ENCODE measurements around the gene ANKRD18A. TPM values are rescaled to one million over a fixed set of nuclear protein-coding genes. Genes with fewer than 3 reads are reported as not detected.
A peak's percentile ranks its signal among the peaks of the same experiment; 100 is the strongest.
"Not testable (repeated sequence)": the region's sequence is repeated elsewhere in the genome, so short reads cannot be mapped to it uniquely, and the experiment has no call there.

Gene ANKRD18A
- total RNA-seq, 1 donor from 2014 or later = under 0.01 TPM

GRCh38 chr9:38629511-38629910, 9.1 kb upstream of the ANKRD18A start:
- Histone ChIP-seq H3K9ac (ENCODE audit: low read depth in 1 of 3, low read length in 3 of 3) (no peak overlapping the region), H3K4me1 (ENCODE audit: control insufficient read depth in 3 of 3, insufficient read depth in 3 of 3, low read length in 3 of 3) (no peaks in the 10 kb centered on the region), H3K4me3 (ENCODE audit: low read length in 3 of 3) (no peak overlapping the region), H3K27ac (ENCODE audit: low read depth, low read length) (no peak overlapping the region), H3K9me3 (ENCODE audit: control insufficient read depth in 3 of 3, low read length in 3 of 3) (peaks cover 0 to 8% (median 0%) of the 10 kb centered on the region in 3 donors), H3K27me3 (ENCODE audit: control insufficient read depth in 3 of 3, insufficient read depth in 3 of 3, low read length in 3 of 3) (peaks cover 0 to 6% (median 3%) of the 10 kb centered on the region in 3 donors), H3K36me3 (ENCODE audit: control insufficient read depth in 3 of 3, insufficient read depth in 3 of 3, low read length in 3 of 3) (no peaks in the 10 kb centered on the region)

DNA sequence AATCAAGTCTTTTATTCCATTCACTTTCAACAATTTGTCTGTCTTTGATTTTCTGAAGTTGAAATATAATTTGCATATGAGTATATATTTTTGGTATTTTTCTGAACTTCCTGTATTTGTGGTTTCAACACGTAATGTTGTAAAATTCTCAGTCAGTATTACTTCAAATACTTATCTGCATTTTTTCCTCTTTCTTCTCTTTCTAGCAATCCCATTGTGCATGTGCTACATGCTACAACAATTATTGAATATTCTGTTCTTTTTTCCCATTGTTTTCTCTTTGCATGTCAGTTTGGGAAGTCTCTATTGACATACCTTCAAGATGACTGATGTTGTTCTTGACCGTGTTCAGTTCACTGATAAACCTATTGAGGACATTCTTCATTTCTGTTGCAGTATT, 5.6 kb upstream of the ANKRD18A start:
- no peaks in the 10 kb centered on the region for H3K36me3 ChIP-seq (ENCODE audit: control insufficient read depth in 3 of 3, insufficient read depth in 3 of 3, low read length in 3 of 3)
- H3K27ac ChIP-seq (ENCODE audit: low read depth, low read length) = no peak overlapping the region
- H3K9ac ChIP-seq (ENCODE audit: low read depth in 1 of 3, low read length in 3 of 3) = no peak overlapping the region
- peaks cover 0 to 16% (median 2%) of the 10 kb centered on the region in 3 donors for H3K9me3 ChIP-seq (ENCODE audit: control insufficient read depth in 3 of 3, low read length in 3 of 3)
- H3K4me3 ChIP-seq (ENCODE audit: low read length in 3 of 3) = no peak overlapping the region
- H3K4me1 ChIP-seq (ENCODE audit: control insufficient read depth in 3 of 3, insufficient read depth in 3 of 3, low read length in 3 of 3) = peaks cover 0 to 7% (median under 1%) of the 10 kb centered on the region in 3 donors
- peaks cover 13 to 23% (median 22%) of the 10 kb centered on the region in 3 donors for H3K27me3 ChIP-seq (ENCODE audit: control insufficient read depth in 3 of 3, insufficient read depth in 3 of 3, low read length in 3 of 3)

DNA sequence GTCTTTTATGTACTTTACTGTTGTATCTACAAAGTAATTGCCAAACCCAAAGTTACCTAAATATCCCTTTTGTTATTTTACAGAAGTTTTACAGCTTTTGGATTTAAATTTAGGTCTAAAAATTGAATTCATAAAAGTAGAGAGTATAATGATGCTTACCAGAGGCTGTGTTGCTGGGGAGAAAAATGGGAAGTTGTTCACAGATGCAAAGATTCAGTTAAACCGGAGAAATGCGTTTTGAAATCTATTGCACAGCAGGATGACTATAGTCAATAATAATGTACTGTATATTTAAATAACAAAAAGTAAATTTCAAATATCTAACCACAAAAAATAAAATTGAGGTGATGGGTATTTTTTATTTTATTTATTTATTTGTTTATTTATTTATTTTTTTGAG, 2.6 kb upstream of the ANKRD18A start:
- Histone ChIP-seq H3K4me1 (ENCODE audit: control insufficient read depth in 3 of 3, insufficient read depth in 3 of 3, low read length in 3 of 3) (peaks cover 0 to 11% (median 8%) of the 10 kb centered on the region in 3 donors), H3K4me3 (ENCODE audit: low read length in 3 of 3) (no peak overlapping the region), H3K9ac (ENCODE audit: low read depth in 1 of 3, low read length in 3 of 3) (no peak overlapping the region), H3K36me3 (ENCODE audit: control insufficient read depth in 3 of 3, insufficient read depth in 3 of 3, low read length in 3 of 3) (no peaks in the 10 kb centered on the region), H3K27me3 (ENCODE audit: control insufficient read depth in 3 of 3, insufficient read depth in 3 of 3, low read length in 3 of 3) (peaks cover 19 to 41% (median 41%) of the 10 kb centered on the region in 3 donors), H3K9me3 (ENCODE audit: control insufficient read depth in 3 of 3, low read length in 3 of 3) (peaks cover 0 to 16% (median 2%) of the 10 kb centered on the region in 3 donors), H3K27ac (ENCODE audit: low read depth, low read length) (no peak overlapping the region)

GRCh38 chr9:38622288-38622674, 1.9 kb upstream of the ANKRD18A start:
- peak overlapping the region in 1 of 3 donors; percentile 14 for H3K4me3 ChIP-seq (ENCODE audit: low read length in 3 of 3)
- H3K36me3 ChIP-seq (ENCODE audit: control insufficient read depth in 3 of 3, insufficient read depth in 3 of 3, low read length in 3 of 3) = no peaks in the 10 kb centered on the region
- H3K27ac ChIP-seq (ENCODE audit: low read depth, low read length) = no peak overlapping the region
- peaks cover 0 to 16% (median 2%) of the 10 kb centered on the region in 3 donors for H3K9me3 ChIP-seq (ENCODE audit: control insufficient read depth in 3 of 3, low read length in 3 of 3)
- H3K9ac ChIP-seq (ENCODE audit: low read depth in 1 of 3, low read length in 3 of 3) = no peak overlapping the region
- peaks cover 0 to 11% (median 8%) of the 10 kb centered on the region in 3 donors for H3K4me1 ChIP-seq (ENCODE audit: control insufficient read depth in 3 of 3, insufficient read depth in 3 of 3, low read length in 3 of 3)
- peaks cover 19 to 41% (median 41%) of the 10 kb centered on the region in 3 donors for H3K27me3 ChIP-seq (ENCODE audit: control insufficient read depth in 3 of 3, insufficient read depth in 3 of 3, low read length in 3 of 3)

DNA sequence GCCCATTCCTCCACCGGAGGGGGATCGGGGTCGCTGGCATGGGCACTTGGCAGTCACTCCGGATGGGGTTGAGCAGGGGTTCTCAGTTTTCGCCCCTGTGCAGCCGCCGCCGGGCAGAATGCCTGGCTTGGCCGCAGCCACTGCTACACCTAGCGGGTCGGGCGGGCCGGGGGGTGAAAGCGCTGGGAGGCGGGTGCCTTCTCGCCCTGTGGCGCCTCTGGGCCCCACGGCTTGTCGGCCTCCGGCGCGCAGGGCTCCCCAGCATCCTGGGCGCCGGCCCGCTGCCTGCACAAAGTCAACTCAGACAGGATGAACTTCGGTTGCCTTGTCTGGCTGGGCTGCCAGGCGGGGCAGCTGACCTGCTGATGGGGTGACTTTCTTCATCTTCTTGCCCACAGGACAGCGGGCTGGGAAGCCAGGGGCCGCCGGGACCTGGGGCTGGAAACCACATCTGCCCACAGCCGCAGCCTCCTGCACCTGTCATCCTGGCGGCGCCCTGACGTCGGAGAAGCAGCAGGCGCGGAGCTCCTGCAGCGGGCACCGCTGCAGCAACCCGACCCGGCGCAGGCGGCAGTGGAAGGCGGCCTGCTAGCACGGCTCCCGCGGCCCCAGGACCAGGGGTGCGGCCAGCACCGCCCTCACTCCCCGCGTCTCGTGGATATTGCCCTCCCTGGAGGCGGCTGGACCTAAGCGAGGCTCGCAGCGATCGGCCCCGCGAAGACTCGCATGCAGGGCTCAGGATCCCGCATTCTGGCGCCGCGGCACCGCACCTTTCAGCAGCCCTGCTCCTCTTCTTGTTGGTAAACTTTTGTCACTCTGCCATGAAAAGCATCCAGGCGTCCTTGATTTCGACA, 1.3 kb upstream of the ANKRD18A start:
- Histone ChIP-seq H3K9ac (ENCODE audit: low read depth in 1 of 3, low read length in 3 of 3) (no peak overlapping the region), H3K27me3 (ENCODE audit: control insufficient read depth in 3 of 3, insufficient read depth in 3 of 3, low read length in 3 of 3) (peaks cover 19 to 41% (median 41%) of the 10 kb centered on the region in 3 donors), H3K9me3 (ENCODE audit: control insufficient read depth in 3 of 3, low read length in 3 of 3) (peaks cover 0 to 16% (median 2%) of the 10 kb centered on the region in 3 donors), H3K27ac (ENCODE audit: low read depth, low read length) (no peak overlapping the region), H3K36me3 (ENCODE audit: control insufficient read depth in 3 of 3, insufficient read depth in 3 of 3, low read length in 3 of 3) (no peaks in the 10 kb centered on the region), H3K4me1 (ENCODE audit: control insufficient read depth in 3 of 3, insufficient read depth in 3 of 3, low read length in 3 of 3) (peaks cover 0 to 11% (median 8%) of the 10 kb centered on the region in 3 donors), H3K4me3 (ENCODE audit: low read length in 3 of 3) (peak overlapping the region in 1 of 3 donors; percentile 14)

GRCh38 chr9:38619556-38620447, 594 bp downstream of the ANKRD18A start:
- Histone ChIP-seq H3K27ac (ENCODE audit: low read depth, low read length) (no peak overlapping the region), H3K4me1 (ENCODE audit: control insufficient read depth in 3 of 3, insufficient read depth in 3 of 3, low read length in 3 of 3) (peaks cover 0 to 11% (median 8%) of the 10 kb centered on the region in 3 donors), H3K36me3 (ENCODE audit: control insufficient read depth in 3 of 3, insufficient read depth in 3 of 3, low read length in 3 of 3) (no peaks in the 10 kb centered on the region), H3K9ac (ENCODE audit: low read depth in 1 of 3, low read length in 3 of 3) (no peak overlapping the region), H3K9me3 (ENCODE audit: control insufficient read depth in 3 of 3, low read length in 3 of 3) (peaks cover 0 to 11% (median 2%) of the 10 kb centered on the region in 3 donors), H3K27me3 (ENCODE audit: control insufficient read depth in 3 of 3, insufficient read depth in 3 of 3, low read length in 3 of 3) (peaks cover 19 to 41% (median 37%) of the 10 kb centered on the region in 3 donors), H3K4me3 (ENCODE audit: low read length in 3 of 3) (no peak overlapping the region)

DNA sequence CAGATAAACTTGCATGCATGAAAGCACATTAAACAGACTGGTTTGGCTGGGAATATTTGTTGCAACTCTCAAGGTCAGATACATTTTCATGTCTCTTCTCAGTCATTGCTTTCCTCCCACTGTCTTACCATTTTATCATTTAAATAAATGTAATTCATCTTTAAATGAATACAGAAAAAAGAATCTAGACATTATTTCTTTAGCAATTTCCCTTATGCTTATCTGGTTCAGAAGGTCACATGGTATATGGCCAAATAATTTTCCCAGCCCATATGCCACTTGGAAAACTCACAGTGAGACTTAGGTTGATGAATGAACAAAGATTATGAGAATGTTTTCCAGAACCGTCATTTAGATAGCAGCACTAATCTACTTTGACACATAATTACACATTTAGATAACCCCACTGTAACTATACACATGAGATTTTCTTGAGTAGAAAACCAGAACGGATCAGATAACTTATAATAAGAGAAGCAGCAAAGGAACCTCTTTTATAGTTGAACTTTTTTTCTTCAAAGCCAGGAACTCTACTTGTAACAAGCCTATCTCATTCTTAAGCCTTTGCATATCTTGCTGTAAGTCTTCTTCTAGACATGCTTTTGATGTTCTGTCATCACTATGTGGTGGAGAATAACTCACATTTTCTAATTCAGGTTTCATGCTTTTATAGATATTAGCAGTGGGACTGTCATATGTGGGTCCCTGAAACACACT, 22.2 kb downstream of the ANKRD18A start:
- not testable (repeated sequence) for H3K9ac ChIP-seq (ENCODE audit: low read depth in 1 of 3, low read length in 3 of 3); H3K4me1 ChIP-seq (ENCODE audit: control insufficient read depth in 3 of 3, insufficient read depth in 3 of 3, low read length in 3 of 3); H3K36me3 ChIP-seq (ENCODE audit: control insufficient read depth in 3 of 3, insufficient read depth in 3 of 3, low read length in 3 of 3)

GRCh38 chr9:38595117-38595516, 25.3 kb downstream of the ANKRD18A start:
- not testable (repeated sequence) for H3K27me3 ChIP-seq (ENCODE audit: control insufficient read depth in 3 of 3, insufficient read depth in 3 of 3, low read length in 3 of 3); H3K9me3 ChIP-seq (ENCODE audit: control insufficient read depth in 3 of 3, low read length in 3 of 3); H3K27ac ChIP-seq (ENCODE audit: low read depth, low read length); H3K9ac ChIP-seq (ENCODE audit: low read depth in 1 of 3, low read length in 3 of 3); H3K36me3 ChIP-seq (ENCODE audit: control insufficient read depth in 3 of 3, insufficient read depth in 3 of 3, low read length in 3 of 3); H3K4me1 ChIP-seq (ENCODE audit: control insufficient read depth in 3 of 3, insufficient read depth in 3 of 3, low read length in 3 of 3); H3K4me3 ChIP-seq (ENCODE audit: low read length in 3 of 3)

More for the DNA sequence above, 22.2 kb downstream of the ANKRD18A start:
- H3K27me3 ChIP-seq (ENCODE audit: control insufficient read depth in 3 of 3, insufficient read depth in 3 of 3, low read length in 3 of 3); H3K4me3 ChIP-seq (ENCODE audit: low read length in 3 of 3); H3K9me3 ChIP-seq (ENCODE audit: control insufficient read depth in 3 of 3, low read length in 3 of 3); H3K27ac ChIP-seq (ENCODE audit: low read depth, low read length): not testable (repeated sequence)

DNA sequence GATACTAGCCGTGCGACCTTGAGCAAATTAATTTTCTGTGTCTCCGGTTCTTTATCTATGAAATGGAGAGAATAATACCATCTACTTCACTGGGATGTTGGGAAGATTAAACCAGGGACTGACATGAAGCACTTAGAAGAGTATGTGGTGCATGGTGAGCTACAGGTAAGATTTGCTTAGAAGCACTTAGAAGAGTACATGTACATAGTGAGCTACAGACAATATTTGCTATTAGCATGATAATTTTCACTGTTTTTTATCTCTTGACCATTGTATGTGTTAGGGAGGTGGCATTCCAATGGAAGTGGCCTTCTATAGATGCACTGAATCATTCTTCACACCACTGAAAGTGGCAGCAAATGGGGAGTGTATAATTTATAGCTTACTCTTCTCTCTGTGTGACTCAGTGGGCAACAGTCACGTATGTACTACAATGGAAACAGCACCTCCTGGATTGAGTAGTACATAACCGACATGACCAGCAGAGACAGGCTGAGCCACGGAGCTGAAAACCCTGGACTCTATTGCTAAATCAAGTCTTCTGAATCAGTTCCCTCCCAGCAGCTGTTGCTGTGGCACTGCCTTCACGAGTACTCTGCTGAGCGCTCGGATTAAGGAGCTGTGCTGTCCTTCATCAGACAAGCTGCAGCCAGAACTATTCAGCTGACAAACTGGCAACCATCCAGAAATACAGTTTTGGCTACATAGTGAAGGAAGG, 28.9 kb downstream of the ANKRD18A start:
- not testable (repeated sequence) for H3K4me3 ChIP-seq (ENCODE audit: low read length in 3 of 3); H3K27me3 ChIP-seq (ENCODE audit: control insufficient read depth in 3 of 3, insufficient read depth in 3 of 3, low read length in 3 of 3); H3K9me3 ChIP-seq (ENCODE audit: control insufficient read depth in 3 of 3, low read length in 3 of 3); H3K27ac ChIP-seq (ENCODE audit: low read depth, low read length); H3K9ac ChIP-seq (ENCODE audit: low read depth in 1 of 3, low read length in 3 of 3); H3K36me3 ChIP-seq (ENCODE audit: control insufficient read depth in 3 of 3, insufficient read depth in 3 of 3, low read length in 3 of 3); H3K4me1 ChIP-seq (ENCODE audit: control insufficient read depth in 3 of 3, insufficient read depth in 3 of 3, low read length in 3 of 3)

All from skeletal muscle tissue (tissue), 4 donors.